IMR-90 (cell line): ENCODE measurements around the gene TAGLN.

ENCODE experiments used
- RFX5 ChIP-seq: IDR thresholded peaks from 2 replicates; pipeline ENCODE4 v1.8.0; 2012; ENCODE audit warnings: low read depth, mild to moderate bottlenecking, low read length, moderate library complexity
- TF ChIP-seq, protein P1 (sequence below): conservative IDR thresholded peaks from 2 replicates; pipeline ENCODE4 v1.5.1; 2012; ENCODE audit warnings: mild to moderate bottlenecking, low read depth, low read length, improper control_type of control experiment

DNA sequence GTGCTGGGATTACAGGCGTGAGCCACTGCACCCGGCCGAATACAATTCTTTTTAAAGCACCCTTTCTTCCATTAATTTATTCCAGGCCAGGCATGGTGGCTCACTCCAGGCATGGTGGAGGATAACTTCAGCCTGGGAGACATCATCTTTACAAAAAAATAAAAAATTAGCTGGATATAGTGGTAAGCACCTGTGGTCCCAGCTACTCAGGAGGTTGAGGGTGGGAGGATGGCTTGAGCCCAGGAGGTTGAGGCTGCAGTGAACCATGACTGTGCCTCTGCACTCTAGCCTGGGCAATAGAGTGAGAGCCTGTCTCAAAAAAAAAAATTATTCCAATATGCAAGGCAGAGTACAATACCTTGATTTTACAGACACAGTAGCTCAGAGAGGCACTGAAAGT, 11.4 kb downstream of the TAGLN start:
- TF ChIP-seq, protein P1, sequence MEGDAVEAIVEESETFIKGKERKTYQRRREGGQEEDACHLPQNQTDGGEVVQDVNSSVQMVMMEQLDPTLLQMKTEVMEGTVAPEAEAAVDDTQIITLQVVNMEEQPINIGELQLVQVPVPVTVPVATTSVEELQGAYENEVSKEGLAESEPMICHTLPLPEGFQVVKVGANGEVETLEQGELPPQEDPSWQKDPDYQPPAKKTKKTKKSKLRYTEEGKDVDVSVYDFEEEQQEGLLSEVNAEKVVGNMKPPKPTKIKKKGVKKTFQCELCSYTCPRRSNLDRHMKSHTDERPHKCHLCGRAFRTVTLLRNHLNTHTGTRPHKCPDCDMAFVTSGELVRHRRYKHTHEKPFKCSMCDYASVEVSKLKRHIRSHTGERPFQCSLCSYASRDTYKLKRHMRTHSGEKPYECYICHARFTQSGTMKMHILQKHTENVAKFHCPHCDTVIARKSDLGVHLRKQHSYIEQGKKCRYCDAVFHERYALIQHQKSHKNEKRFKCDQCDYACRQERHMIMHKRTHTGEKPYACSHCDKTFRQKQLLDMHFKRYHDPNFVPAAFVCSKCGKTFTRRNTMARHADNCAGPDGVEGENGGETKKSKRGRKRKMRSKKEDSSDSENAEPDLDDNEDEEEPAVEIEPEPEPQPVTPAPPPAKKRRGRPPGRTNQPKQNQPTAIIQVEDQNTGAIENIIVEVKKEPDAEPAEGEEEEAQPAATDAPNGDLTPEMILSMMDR = no peak
- TF ChIP-seq RFX5 = no peak
